ENCODE measurements around the gene GPANK1.

DNA sequence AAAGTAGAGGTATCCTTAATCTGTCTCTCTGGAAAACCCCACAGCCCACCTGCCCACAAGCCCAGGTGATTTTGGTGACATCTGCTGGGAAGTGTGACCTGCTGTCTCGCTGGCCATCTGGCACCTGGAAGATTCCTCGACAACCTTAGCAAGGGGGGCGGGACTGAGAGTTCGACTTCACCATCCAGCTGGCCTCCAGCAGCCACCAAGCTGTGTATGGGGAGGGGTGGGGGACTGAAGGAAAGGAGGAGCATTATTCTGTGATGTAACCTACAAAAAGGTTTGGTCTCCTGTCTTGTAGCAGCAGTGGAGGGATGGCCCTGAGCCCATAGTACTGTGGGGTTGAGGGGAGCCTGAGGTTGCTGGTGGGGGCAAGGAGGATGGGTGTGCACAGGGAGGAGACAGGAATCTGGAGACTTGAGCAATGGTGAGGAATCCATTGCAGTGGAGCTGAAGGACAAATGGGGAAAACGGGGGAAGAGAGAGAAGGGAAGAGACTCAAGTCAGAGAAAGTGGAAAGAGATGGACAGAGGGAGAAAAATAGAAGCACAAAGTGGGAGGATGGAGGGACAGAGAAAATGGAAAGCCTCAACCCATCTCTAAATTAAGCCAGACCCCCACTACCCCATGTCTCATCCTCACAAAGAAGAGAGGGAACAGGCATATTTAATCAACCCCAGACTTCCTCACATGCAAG lies 45.9 kb upstream of the GPANK1 start:
- TF ChIP-seq RCOR1 (IDR thresholded peaks at IDR 0.05; ENCODE audit: insufficient replicate concordance, low read length) = no peak
- TF ChIP-seq, protein P1, sequence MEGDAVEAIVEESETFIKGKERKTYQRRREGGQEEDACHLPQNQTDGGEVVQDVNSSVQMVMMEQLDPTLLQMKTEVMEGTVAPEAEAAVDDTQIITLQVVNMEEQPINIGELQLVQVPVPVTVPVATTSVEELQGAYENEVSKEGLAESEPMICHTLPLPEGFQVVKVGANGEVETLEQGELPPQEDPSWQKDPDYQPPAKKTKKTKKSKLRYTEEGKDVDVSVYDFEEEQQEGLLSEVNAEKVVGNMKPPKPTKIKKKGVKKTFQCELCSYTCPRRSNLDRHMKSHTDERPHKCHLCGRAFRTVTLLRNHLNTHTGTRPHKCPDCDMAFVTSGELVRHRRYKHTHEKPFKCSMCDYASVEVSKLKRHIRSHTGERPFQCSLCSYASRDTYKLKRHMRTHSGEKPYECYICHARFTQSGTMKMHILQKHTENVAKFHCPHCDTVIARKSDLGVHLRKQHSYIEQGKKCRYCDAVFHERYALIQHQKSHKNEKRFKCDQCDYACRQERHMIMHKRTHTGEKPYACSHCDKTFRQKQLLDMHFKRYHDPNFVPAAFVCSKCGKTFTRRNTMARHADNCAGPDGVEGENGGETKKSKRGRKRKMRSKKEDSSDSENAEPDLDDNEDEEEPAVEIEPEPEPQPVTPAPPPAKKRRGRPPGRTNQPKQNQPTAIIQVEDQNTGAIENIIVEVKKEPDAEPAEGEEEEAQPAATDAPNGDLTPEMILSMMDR (conservative IDR thresholded peaks at IDR 0.05; ENCODE audit: low read depth, low read length) = no peak
- no peak for TF ChIP-seq CHD1 (IDR thresholded peaks at IDR 0.05; ENCODE audit: low read depth, low read length)
- TF ChIP-seq SMC3 (IDR thresholded peaks at IDR 0.05; ENCODE audit: low read depth, low read length) = no peak
- no peak for TF ChIP-seq RAD21 (IDR thresholded peaks at IDR 0.05; ENCODE audit: low read length)
- no peak for TF ChIP-seq MAZ (IDR thresholded peaks at IDR 0.05; ENCODE audit: borderline replicate concordance, low read depth, low read length)

Measured in IMR-90 (cell line).